Psoas muscle (tissue), 8 donors: ENCODE results near the gene GNG7. TPM values are rescaled to one million over a fixed set of nuclear protein-coding genes. Genes with fewer than 3 reads are reported as not detected.
A peak's percentile ranks its signal among the peaks of the same experiment; 100 is the strongest.
"Not testable (repeated sequence)": the region's sequence is repeated elsewhere in the genome, so short reads cannot be mapped to it uniquely, and the experiment has no call there.

Source experiments
- ATAC-seq, 4 donors: fragments of 200-7000 bp; cut with Tn5 transposase; one replicate each; pipeline ENCODE4 v1.9.1; 2020; ENCODE audit warnings: moderate library complexity in 3 of 4, mild to moderate bottlenecking in 2 of 4
- DNase-seq, 2 donors: peaks; one replicate each; pipeline ENCODE4 v3.0.0-alpha.2; 2020
- H3K27ac ChIP-seq: fragments of 200-600 bp; one replicate; pipeline ENCODE4 v1.8.0; 2022
- H3K27me3 ChIP-seq, 3 donors: fragments of 200-600 bp in 1 of 3; one replicate each; pipeline versions ENCODE4 v1.6.1 to v1.8.0; 2013 to 2022; ENCODE audit warnings: low read length in 2 of 3, mild to moderate bottlenecking in 2 of 3, moderate library complexity in 1 of 3; ENCODE audit not compliant: insufficient read depth in 3 of 3
- H3K36me3 ChIP-seq, 2 donors: fragments of 200-600 bp in 1 of 2; one replicate each; pipeline versions ENCODE4 v1.6.1 to v1.8.0; 2013 to 2022; ENCODE audit warnings: low read depth in 1 of 2, mild to moderate bottlenecking in 1 of 2, moderate library complexity in 1 of 2; ENCODE audit not compliant: insufficient read depth in 1 of 2
- H3K4me1 ChIP-seq: fragments of 200-600 bp; one replicate; pipeline ENCODE4 v1.8.0; 2022
- H3K4me3 ChIP-seq: fragments of 200-600 bp; one replicate; pipeline ENCODE4 v1.8.0; 2022; ENCODE audit warnings: mild to moderate bottlenecking
- H3K9me3 ChIP-seq: fragments of 200-600 bp; one replicate; pipeline ENCODE4 v1.8.0; 2022
- WGBS, 3 donors: extraction: QIAGEN DNeasy Blood & Tissue Kit; methylation state at CpG; one replicate each; pipeline versions ENCODE4 v1.1.6 to v1.1.7; 2013; 5-methylcytosine and 5-hydroxymethylcytosine counted together
- intact Hi-C, 2 donors: fragments of 100-400 bp; cut with DNase I; formaldehyde crosslinking; loops; one replicate each; pipeline versions ENCODE4 v1.11.0 to v1.14.2; 2022
- polyA plus RNA-seq, 3 donors: library from polyadenylated mRNA; stranded (reverse); fragments of 200-250 nt; gene quantifications; one replicate each; pipeline ENCODE4 v1.2.3, GENCODE V29; 2013
- total RNA-seq, 4 donors: library from RNA; stranded (reverse); fragmentation: NEBNext Ultra II Directional in 2 of 4; extraction: Animal tissue kit (Norgen Biotek cat#: 25700) in 2 of 4; gene quantifications; one replicate each; pipeline versions ENCODE4 v1.2.1 to v1.2.4, GENCODE V29; 2021 to 2023
- TF ChIP-seq, protein P1 (sequence below): fragments of 200-600 bp; IDR thresholded peaks from one replicate; pipeline ENCODE4 v1.8.0; 2022; ENCODE audit warnings: antibody characterized with exemption
- donor health status: healthy with polysubstance abuse.
- donor health status: DM: no; HTN: no; CAD: no; lungs with moderate emphysema.
- donor health status: Bipolar disorder and iron deficiency.
- donor health status: healthy.
- donor health status: DM: yes; HTN: yes; CAD: no.
- donor health status: DM: no; HTN: no; CAD: no.
- donor health status: DM: no; HTN: no; CAD: no.
- donor health status: DM: yes; HTN: yes; CAD: no.

The GNG7 gene
- total and polyA plus RNA-seq, 7 donors = 0.48 to 5.4 (median 1.2) TPM

GRCh38 chr19:2542341-2543069 is 160.0 kb downstream of the GNG7 start:
- 67 to 75% (median 72%) methylated on average over 22 of the region's 22 CpGs for WGBS, 3 donors
- Histone ChIP-seq H3K27ac (peak overlapping the region; percentile 90), H3K36me3 (no peaks in the 10 kb centered on the region), H3K27me3 (no peaks in the 10 kb centered on the region), H3K4me3 (no peak overlapping the region), H3K4me1 (peaks cover 63% of the 10 kb centered on the region), H3K9me3 (no peaks in the 10 kb centered on the region)
- TF ChIP-seq, protein P1, sequence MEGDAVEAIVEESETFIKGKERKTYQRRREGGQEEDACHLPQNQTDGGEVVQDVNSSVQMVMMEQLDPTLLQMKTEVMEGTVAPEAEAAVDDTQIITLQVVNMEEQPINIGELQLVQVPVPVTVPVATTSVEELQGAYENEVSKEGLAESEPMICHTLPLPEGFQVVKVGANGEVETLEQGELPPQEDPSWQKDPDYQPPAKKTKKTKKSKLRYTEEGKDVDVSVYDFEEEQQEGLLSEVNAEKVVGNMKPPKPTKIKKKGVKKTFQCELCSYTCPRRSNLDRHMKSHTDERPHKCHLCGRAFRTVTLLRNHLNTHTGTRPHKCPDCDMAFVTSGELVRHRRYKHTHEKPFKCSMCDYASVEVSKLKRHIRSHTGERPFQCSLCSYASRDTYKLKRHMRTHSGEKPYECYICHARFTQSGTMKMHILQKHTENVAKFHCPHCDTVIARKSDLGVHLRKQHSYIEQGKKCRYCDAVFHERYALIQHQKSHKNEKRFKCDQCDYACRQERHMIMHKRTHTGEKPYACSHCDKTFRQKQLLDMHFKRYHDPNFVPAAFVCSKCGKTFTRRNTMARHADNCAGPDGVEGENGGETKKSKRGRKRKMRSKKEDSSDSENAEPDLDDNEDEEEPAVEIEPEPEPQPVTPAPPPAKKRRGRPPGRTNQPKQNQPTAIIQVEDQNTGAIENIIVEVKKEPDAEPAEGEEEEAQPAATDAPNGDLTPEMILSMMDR = no peak
- DNase-seq = no peak
- ATAC-seq = no peak
- intact Hi-C loops = loop anchor here (5.0 kb wide), 3 partner anchors 35 to 50 kb away; no protein-coding TSS in a partner anchor

DNA sequence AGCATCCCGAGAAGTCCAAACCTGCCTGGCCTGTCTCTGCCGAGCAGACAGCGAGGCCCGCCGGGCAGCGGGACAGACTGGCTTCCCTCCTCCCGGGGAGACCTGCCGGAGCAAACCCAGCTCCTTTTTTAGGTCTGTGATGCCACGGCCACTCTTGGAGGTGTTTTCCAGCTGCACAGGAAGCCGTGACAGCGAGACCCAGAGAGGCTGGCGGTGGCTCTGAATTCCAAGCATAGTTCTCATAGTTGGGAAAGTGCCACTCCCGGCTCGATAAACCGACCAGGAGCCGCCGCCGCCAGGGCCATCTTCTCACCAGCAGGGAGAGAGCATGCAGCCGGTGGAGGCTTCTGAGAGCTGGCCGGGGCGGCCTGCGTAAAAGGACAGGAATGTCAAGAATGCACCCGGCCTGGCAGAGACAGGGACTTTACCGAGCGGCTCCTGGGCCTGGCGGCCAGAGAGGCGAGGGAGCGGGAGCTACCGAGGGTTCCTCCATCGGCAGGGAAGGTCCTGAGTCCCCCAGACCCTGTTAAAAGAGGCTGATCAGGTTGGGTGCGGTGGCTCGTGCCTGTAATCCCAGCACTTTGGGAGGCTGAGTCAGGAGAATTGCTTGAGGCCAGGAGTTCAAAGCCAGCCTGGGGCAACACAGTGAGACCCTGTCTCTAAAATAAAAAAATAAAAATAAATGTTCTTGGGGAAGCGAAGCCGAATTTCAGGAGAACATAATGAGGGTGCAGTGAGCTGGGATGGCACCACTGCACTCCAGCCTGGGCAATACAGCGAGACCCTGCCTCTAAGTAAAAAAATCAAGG is 161.6 kb downstream of the GNG7 start:
- ATAC-seq (peak; percentile 81 to 86 (median 84)), DNase-seq (peak; percentile 93 to 95)
- Histone ChIP-seq H3K9me3 (no peaks in the 10 kb centered on the region), H3K27ac (peak overlapping the region; percentile 90), H3K36me3 (no peaks in the 10 kb centered on the region), H3K27me3 (no peaks in the 10 kb centered on the region), H3K4me1 (peaks cover 54% of the 10 kb centered on the region), H3K4me3 (peak overlapping the region; percentile 11)
- TF ChIP-seq, protein P1 = peak; percentile 30
- intact Hi-C loops = loop anchor here (2.0 to 5.0 kb wide), 4 partner anchors 36 to 62 kb away; no protein-coding TSS in a partner anchor
- 11 to 13% (median 11%) methylated on average over 35 of the region's 35 CpGs for WGBS, 3 donors

GRCh38 chr19:2540251-2540645 is 162.2 kb downstream of the GNG7 start:
- Histone ChIP-seq H3K27me3 (no peaks in the 10 kb centered on the region), H3K4me1 (peaks cover 48% of the 10 kb centered on the region), H3K27ac (peak overlapping the region; percentile 90), H3K9me3 (no peaks in the 10 kb centered on the region), H3K36me3 (no peaks in the 10 kb centered on the region), H3K4me3 (peak overlapping the region; percentile 11)
- DNase-seq (no peak), ATAC-seq (no peak)
- TF ChIP-seq, protein P1 = no peak
- intact Hi-C loops = loop anchor here (2.0 to 5.0 kb wide), 4 partner anchors 37 to 61 kb away; no protein-coding TSS in a partner anchor
- 68 to 74% (median 70%) methylated on average over 10 to 12 of the region's 12 CpGs for WGBS, 3 donors

DNA sequence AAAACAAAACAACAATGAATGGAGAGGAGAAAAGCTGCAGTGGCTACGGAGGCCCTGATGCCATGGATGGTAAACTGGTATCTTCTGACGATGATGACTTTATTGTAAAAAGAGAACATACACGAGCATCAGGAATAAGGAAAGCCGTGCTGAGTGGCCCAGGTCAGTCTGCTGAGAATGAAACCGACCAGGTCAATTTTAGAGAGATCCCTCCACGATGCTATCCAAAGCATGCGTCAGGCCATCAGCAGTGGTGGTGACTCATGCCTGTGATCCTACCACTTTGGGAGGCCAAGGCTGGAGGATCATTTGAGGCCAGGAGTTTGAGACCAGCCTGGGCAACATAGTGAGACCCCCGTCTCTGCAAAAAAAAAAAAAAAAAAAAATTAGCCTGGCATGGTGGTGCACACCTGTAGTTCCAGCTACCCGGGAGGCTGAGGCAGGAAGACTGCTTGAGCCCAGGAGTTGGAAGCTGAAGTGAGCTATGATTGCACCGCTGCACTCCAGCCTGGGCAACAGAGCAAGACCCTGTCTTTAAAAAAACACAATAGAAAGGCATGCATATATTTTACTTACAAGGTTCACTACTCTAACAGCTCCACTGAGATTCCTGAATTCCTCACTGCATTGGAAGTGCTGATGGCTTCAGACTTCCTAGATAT is 164.3 kb downstream of the GNG7 start:
- no peaks in the 10 kb centered on the region for H3K27me3 ChIP-seq
- intact Hi-C loops = no loop called here
- 90 to 96% (median 93%) methylated on average over 10 of the region's 10 CpGs for WGBS, 3 donors
- DNase-seq = peak in 1 of 2 donors; percentile 6
- H3K36me3 ChIP-seq = no peaks in the 10 kb centered on the region
- TF ChIP-seq, protein P1 = no peak
- no peak for ATAC-seq
- no peak overlapping the region for H3K27ac ChIP-seq
- H3K9me3 ChIP-seq = peaks cover 4% of the 10 kb centered on the region
- H3K4me1 ChIP-seq = peaks cover 28% of the 10 kb centered on the region
- no peak overlapping the region for H3K4me3 ChIP-seq

- ATAC-seq, intact Hi-C loops, H3K9me3 ChIP-seq, H3K36me3 ChIP-seq, H3K4me3 ChIP-seq, H3K27me3 ChIP-seq, H3K27ac ChIP-seq: not testable (repeated sequence)
- peaks cover 22% of the 10 kb centered on the region for H3K4me1 ChIP-seq
- WGBS, 3 donors = 80 to 91% (median 86%) methylated on average over 9 of the region's 9 CpGs
- DNase-seq = peak in 1 of 2 donors; percentile 45
Measured at GRCh38 chr19:2537584-2537983, 164.9 kb downstream of the GNG7 start.
